Stomach (tissue), 4 donors: Measurements from ENCODE around the gene TMEM255B.

Experiments
- CTCF ChIP-seq, 7 experiments: fragments of 450-650 bp in 4 of 7; fragments of 200-600 bp in 3 of 7; sonication (generic) in 3 of 7; IDR thresholded peaks; one replicate each; pipeline ENCODE4 v1.5.1; 2016 to 2019; ENCODE audit warnings: antibody characterized with exemption in 7 of 7, control low read depth in 2 of 7, mild to moderate bottlenecking in 1 of 7
- EP300 ChIP-seq: sonication (generic); formaldehyde crosslinking; IDR thresholded peaks from one replicate; pipeline ENCODE4 v1.6.1; 2017; ENCODE audit warnings: antibody characterized with exemption
- POLR2A ChIP-seq, 4 donors: fragments of 450-650 bp; IDR thresholded peaks; one replicate each; pipeline ENCODE4 v1.6.1; 2016; ENCODE audit warnings: antibody characterized with exemption in 4 of 4, control low read depth in 2 of 4, mild to moderate bottlenecking in 1 of 4, moderate library complexity in 1 of 4
- POLR2AphosphoS5 ChIP-seq, 3 donors: sonication (generic); formaldehyde crosslinking; IDR thresholded peaks; one replicate each; pipeline ENCODE4 v1.6.1; 2016; ENCODE audit warnings: antibody characterized with exemption in 3 of 3

GRCh38 chr13:113783200-113783881, 24.3 kb downstream of the TMEM255B start:
- no peak for TF ChIP-seq CTCF (IDR thresholded peaks at IDR 0.05)
- TF ChIP-seq POLR2AphosphoS5 (IDR thresholded peaks at IDR 0.05): no peak
- TF ChIP-seq EP300: no peak
- TF ChIP-seq POLR2A (IDR thresholded peaks at IDR 0.05): no peak
